OCI-M1 (cell line): Measurements from ENCODE around the gene CFAP100.
A peak's percentile ranks its signal among the peaks of the same experiment; 100 is the strongest.

Experiments used
- DNase-seq: peaks from one replicate; lab custom pipeline; 2025; lab: John Stamatoyannopoulos, UW

The CFAP100 gene

DNA sequence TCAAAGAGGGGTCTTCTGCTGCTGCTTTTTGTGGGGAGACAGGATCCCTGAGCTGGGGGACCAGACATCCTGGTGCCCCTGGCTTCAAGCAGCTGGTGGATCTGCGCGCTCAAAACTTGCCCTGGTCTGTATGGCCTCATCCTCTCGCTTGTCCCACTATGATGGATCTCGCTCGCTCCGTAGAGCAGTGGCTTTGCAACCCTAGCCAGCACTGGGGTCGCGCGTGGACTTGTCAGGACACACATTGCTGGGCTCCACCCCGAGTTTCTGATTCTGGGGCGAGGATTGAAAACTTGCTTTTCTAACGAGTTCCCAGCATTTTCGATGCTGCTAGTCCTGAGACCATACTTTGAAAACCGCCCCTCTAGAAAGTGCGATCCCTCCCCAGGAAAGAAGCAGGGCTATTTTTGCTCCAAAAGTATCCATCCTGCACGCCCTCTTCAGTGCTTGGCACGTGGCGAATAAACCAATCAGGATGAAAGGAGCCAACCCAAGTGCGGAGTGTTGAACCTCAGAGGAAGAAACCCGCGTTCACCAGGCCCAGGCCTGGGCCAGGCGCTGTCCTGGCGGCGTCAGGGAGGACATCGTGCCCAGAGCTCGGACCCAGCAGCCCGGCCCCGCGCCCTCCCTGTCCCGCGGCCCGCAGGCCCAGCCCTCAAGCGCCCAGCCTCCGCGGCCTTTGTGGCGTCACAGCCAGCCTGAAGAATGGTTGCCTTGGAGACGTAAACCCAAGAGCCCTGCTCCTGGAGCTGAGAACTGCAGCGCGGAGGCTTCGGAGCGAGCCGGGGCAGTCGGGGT, at the start of gene CFAP100:
TSS of gene CFAP100 (plus strand) at position 731 of the 798 bp plus-strand sequence. CDS start 1,092 bp downstream, outside the sequence.
- DNase-seq: no peak

DNA sequence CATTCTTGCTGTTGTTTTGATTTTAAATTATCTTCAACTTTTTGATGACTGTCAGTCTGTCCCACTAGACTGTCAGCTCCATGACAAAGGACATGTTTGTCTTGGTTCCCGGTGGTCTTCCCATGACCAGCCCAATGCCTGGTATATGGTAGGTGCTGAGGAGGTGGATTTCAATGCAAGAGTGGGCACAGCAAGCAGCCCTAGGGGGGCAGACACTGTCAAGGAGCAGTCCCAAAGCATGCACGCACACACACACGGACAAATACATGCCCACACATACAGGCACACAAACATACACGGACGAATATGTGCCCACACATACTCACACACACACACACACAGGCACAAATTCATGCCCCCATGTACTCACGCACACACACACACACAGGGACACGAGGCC, 49.5 kb upstream of the CFAP100 start:
- DNase-seq: no peak

DNA sequence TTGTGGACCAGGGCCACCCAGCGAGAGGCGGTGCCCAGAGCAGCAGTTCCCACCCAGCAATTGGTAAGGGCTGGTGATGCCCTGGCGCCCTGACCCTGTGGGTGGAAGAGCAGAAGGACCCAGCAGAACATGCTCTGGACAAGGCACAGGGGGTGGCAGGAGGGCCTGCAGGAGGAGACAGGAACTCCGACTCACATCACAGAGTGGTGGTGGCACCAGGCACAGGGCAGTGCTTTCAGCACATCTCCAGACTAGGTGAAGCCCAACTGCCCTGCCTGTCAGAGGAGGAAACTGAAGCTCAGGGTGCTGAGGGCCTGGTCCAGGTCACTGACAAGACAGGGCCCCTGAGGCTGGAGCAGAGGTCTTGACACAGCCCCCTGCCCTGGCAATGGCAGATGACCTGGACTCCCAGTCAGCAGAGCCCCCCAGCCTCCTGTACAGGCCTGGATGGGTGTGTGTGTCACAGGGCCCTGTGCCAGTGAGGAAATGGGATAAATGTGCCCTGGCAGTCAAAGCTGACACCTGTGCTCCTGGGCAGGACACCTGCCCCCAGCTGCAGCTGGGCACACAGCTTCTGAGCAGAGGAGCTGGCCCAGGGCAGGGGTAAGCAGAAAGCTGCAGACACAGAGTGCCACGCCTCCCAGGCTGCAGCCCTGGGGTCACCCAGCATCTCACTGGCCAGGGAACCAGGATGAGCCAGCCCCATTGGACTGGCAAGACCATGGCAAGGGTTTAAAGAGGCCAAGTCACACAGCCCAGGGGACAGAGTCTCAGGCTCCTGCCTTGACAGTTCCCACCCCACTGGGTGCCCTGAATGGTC, 48.9 kb upstream of the CFAP100 start:
- no peak for DNase-seq

DNA sequence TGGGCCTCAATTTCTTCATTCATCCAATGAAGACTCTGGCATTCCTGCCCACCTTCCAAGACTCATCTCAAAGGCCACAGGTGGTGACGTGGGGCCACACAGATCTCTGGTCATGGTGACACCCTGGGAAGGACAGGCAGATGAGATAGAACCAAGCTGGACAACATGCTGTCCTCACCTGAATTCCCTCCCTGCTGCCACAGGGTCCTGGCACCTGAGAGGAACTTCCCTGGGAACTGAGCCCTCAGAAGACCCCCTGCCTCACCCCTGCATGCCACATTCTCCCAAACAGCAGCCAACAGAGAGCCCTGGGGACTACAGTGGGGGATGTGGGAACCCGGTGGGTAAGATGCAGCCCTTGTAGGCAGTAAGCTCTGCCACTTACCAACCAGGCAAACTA, 48.2 kb upstream of the CFAP100 start:
- no peak for DNase-seq

DNA sequence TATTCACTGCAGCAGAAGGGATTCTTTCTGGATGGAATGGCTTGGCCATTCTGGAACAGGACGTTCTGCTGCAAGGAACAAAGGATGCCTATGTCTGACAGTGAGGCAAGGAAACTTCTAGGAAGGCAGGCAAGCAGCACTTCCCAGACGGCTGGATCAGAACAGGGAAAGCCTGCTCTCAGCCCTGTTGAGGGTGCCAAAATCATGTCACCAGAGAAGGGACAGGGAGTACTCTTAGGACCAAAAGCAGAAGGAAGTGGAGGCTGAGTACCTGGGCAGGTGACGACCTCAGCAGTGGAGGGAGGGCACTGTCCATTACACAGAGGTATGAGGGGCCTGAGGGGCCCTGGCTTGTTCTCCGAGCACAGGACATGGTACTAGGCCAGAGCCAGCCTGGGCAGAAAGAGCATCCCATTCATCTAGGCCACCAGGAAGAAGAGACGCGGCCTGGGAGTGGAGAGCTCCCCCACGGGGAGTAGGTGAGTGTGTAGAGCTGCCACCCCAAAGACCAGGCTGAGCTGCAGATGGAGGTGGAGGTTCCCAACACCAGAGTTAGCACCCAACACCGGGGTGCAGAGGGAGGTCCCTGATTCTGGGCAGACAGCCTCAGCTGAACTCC, 47.1 kb upstream of the CFAP100 start:
- no peak for DNase-seq

DNA sequence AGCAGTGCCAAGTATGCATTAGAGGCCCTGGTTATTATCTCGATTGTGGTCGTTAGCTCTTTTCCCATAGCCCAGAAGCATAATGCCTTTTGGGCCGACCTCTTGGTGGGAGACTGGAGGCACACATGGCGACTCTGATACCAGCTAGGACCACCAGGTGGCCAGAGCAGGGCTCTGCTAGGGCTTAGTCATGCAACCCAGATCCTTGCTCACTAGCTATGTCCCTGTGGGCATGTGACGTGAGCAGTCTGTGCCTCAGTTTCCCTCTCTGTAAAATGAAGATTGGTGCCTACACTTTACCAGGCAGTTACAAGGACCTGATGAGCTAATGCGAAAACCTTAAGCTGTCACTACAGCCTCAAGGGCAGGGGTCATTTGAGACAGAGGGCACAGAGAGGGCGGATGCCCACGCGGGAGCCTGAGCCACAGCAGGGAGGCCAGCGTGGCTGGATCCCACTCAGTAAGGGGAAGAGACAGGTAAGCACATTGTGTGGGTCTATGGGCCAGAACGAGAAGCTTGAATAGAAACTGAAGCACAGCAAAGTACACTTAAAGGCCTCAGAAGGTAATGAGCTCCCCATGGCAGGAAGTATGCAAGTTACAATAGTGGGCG, 46.3 kb upstream of the CFAP100 start:
- no peak for DNase-seq

DNA sequence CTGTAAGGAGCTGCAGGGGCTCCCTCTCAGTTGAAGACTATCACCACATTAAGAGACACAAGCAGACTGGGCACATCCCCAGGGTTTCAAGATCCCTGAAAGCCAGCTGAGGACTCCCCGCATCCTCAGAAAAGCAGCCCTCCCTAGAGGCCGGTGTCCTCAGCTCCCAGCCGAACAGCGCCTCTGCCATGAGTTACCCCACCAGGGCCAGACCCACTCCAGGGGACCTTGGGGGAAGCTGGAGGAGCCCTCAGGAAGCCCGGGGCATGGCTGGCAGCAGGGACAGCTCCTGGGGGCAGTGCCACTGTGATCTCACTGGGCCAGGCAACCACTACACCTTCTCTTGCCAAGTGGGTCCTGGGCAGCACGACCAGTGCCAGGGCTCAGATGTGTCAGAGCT, 45.6 kb upstream of the CFAP100 start:
- DNase-seq: no peak

DNA sequence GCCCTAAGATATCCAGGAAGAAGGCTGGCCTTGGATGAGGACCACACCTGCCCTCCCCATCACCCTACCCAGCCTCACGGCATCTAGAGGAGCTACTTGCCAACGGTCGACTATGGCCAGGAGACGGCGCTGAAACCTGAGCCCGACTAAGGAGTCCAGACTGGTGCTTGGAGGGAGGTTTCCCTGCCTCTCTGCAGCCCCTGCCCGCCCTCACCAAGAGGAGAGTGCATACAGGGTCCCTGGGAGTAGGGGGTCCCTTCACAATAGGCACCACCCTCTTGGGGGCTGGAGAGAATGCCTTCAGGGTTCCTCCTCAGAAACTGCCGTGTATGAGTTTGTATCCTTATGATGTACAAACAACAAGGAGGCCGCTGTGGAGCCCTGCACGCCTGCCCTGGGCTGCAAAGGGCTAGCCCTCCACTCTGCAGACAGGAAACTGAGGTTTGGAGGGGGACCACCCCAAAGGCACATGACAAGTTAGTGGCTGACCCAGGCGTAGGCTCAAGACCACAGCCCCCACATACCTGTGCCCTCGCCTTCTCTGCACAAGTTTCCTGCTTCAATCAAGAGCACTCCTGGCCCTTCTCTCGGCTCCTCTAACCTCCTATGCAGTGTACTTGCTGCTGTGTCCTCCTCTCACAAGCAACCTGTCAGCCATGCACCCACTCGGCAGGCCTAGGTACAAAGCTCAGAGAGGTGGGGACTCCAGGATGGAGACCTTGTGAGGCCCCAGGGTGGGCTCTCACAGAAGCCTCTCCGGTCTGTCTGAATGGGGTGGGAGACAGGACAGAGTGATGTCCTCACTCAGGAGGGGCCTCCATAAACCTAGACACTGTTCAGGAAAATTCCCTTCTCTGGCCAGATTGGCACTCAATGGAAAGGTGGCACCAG, 44.9 kb upstream of the CFAP100 start:
- no peak for DNase-seq

DNA sequence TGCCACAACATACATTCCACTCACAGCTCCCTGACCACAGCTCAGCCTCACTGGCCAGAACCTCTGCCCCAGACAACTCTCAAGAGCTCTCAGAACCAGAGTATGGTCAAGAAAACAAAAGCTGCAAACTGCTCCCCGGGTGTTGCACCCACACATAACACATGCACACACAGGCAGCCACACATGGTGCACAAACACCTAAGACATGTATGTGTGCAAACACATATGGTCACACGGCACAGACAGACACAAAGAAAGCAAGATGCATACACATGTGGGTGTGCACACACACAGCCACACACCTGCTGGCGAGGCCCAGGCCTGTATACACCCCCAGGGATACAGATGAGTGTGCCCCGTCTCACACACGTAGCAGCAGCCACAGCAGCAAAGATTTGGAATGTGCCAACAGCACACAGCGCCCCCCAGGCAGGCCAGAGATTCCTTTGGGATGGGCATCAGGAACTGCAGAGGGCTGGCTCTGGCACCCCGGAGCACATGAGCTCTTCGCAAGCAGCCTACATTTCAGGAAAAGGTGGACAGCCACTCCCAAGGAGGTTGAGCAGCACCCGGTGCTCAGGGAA, 44.1 kb upstream of the CFAP100 start:
- DNase-seq: no peak

DNA sequence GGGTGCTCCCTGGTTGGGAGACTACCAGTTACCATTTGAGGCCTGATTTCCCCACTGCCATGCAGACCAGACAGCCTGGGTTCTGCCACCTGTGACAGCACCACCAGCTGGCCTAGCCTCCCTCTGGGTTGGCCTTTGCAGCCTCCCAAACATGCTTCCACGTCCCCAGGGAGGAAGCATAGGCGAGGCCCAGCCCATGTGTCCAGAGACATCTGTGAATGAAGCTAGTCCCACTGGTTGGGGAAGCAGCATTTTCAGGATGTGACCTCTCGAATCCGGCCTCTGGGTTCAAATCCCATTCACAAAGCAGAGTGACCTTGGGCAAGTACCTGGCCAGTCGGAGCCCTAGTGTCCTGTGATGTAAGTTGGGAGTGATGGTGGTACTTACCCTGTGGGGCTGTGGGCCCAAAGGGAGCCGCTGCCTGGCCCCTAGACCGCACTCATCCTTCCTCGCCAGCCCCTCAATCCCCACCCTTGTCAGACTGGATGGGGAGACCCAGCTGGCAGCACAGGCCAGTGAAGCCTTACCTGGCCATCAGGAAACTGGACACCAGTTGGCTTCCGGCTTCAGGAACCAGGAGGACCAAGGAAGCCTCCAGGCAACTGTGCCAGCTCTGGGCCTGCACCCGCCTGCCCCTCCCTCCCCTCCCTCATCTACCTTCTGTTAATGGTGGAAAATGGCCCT, 43.5 kb upstream of the CFAP100 start:
- DNase-seq: no peak

DNA sequence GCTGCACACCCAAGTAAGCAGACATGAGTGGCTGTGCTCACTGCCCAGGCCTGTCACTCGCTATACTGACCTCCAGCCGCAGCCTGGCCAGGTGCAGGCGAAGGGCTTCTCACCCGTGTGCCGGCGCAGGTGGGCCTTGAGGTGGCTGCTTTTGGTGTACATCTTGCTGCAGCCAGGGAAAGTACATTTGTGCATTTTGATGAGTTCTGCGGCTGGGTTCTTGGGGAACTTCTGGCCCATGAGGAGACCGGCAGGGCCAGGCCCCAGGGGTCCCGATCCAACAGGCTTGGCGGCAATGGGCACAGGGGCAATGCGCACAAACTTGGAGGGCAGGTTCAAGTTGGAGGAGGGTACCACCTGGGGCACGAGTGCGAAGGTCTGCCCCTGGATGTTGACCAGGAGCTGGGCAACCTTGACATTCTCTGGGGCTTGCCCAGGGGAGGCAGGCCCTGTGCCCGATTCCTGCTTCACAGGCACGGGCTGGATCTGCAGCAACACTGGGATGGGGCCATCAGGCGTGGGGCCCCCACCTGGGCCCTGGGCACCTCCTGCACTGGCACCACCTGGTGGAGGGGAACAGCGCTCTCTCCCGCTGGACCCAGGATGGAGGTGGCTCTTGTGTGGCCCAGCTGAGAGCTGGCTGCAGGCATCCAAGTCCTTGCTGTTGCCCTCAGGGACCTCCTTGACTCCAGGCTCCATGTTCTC, 42.8 kb upstream of the CFAP100 start:
- DNase-seq: no peak

DNA sequence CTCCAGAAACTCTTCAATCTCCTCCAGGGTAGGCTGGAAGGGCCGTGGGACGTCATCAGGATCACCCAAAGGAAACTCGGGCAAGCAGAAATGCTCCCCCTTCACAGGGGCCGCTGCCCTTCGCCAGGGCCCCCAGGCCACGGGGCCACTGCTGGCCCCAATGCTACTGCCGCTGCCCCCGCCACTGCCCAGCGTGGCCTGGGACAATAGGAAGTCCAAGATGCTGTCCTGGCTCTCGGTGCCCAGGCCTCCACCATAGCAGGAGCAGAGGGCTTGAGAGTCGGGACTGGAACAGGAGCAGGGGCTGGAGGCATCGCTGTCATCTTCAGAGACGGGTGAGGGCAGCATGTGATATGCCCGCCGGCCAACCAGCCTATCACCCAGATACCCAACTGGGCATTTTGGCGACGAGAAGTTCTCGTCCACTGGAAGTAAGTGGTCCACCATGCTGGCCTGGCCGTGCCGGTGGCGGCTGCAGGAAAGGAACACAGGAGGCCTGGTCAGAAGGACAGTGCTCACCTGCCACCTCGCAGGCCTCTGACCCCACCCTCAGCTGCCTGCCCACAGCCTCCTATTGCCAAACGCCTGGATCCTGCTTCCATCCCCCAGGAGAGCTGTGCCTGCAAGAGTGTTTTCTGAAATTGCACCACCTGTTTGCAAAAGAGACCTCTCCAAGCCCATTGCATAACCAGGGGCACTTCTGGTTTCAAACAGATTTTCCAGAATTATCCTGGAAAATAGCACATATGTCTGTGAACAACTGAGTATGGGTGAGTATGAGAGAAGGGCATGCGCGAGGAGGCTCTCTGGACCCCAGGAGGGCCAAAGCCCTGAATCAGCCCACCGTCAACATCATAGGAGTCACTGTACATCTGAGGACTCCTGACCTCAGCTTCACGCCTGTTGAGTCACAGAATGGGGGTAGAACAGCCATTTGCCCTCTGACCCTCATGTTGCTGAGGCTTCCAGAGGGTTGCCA, 41.9 kb upstream of the CFAP100 start:
- DNase-seq: no peak

DNA sequence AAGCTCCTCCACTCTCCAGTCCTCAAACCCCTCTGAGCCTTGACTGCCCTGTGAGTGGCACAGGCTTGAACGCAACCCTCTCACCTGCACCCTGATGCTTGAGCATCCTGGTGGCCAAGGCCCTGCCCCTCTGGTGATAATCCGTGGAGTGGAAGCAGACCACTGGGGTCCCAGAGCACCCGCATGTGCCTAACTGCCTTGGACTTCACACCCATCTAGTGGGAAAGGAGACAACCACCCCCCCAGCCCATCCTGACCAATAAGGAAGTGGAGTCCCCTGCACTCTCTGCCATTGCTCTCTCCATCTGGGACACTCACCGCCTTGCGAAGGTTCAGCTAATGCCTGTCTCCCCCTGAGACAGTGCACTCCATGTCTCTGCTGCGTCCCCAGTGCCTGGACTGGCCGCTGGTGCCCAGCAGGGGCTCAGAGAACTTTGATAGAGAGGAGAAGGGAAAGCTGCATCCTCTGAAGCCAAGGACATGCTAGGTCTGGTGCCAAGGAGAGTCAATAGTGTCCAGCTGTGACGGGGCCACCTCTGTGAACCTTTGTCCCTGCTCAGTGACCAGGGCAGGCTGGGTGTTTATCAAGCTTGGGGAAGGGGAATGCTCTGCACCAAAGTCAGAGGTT, 40.9 kb upstream of the CFAP100 start:
- DNase-seq: no peak

DNA sequence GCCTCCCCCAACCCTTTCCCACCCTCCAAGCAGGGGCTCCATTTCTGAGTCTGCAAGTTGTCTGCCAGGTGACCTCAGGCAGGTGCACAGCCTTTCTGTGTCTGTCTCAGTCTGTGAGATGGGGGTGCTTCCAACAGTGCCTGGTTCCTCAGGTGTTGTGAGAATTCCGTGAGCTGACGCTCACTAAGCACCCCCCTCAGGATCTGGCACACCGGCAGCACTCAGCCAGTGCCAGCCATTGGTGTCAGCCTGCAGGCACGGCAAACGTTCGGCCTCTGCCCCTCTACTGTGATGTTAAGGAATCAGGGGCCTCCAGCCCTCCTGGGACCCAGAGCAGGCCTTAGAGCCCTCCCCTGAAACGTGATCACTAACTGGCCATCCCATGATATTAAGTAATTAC, 39.9 kb upstream of the CFAP100 start:
- no peak for DNase-seq

DNA sequence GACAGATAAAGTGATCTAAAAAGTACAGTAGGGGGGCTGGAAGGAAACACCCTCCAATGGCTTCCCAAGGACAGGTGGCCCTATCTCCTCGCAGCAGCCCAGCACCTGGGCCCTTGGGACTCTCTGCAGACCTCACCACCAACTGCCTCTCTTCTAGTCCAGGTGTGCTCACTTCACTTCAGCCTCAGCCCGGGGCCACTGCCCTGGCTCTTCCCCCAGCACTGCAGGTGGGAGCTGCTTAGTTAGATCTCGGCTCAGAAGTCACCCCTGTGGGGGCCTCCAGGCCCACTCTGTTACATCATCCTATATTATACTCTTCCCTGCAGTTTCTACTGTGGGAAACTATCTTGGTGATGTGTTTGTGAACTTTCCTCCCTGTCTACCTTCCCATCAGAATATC, 39.5 kb upstream of the CFAP100 start:
- DNase-seq: no peak

DNA sequence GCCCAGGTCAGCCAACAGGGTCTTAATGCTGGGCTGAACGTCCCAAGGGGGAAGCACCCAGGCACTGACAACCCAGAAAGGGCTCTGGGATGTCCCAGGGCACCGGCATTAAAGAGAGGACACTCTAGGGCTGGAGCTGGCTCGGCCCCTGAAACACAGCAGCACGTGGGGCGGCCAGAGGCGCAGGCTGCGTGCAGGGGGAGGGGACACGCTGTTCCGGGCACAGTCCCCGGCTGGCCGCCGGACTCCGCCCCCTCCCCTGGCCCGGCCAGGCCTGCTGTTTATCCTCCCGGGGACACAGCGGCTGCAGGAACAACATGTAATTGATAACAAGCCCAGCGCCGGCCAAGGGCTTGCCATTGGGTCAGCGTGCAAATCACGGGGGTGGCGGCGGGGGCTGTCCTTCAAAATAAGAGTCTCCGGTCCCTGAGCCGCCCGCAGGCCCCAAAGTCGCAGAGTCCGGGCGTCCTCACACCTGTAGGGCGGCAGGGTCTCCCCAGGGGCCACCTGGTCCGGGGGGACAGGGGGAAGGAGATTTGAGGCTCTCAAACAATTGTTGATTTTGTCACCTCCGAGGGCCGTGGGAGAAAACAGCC, 38.8 kb upstream of the CFAP100 start:
- peak; percentile 92 for DNase-seq

DNA sequence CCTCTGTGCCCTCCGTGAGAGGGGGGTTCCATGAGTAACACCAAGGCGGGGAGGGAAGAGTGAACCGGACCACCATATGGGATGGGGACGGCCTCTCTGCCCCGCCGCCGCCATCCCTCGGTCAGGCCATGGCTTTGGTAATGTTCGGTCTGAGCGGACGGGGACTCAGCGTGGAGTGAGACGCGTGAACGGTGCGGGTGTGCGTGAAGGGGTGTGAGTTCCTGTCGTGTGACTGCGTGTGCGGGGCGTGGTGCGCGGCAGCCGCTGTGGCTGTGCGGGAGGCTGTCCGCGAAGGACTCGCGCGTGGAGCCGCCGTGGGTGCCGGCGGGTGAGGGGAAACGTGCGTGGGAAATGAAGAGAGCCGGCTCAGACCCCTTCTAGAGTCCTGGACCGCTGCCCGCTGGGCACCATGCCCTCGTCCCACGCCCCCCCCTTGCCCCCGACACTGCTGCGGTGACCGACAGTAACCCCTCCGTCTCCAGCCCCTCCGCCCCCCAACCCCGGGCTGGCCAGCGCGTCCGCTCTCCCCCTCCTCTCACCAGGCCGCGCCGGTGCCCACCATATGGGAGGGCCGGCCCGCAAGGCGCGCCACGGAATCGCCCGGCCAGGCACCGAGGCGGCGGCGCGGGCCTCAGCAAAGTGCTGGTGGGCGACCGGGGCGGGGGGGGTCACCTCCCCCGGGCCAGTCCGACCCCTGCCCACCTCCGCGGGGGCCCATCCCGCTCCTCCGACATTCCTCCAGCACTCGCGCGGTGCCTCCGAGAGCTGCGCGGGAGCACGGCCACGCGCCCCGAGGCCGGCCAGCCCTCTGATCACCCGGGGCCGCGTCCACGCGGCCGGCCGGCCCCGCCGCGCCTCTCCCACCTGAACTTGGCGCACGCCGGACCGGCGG, 38.1 kb upstream of the CFAP100 start:
- DNase-seq: no peak
